GM12891 (cell line): Measurements from ENCODE around the gene ZIC2.

Source experiments
- POLR2A ChIP-seq: IDR thresholded peaks from 2 replicates; pipeline ENCODE4 v1.6.1; 2011; ENCODE audit warnings: low read depth, low read length, control low read depth
- POLR2AphosphoS5 ChIP-seq: IDR thresholded peaks from 2 replicates; pipeline ENCODE4 v1.6.1; 2011; ENCODE audit warnings: low read depth, low read length, control low read depth
- TAF1 ChIP-seq: IDR thresholded peaks from 2 replicates; pipeline ENCODE4 v1.6.1; 2011; ENCODE audit warnings: low read depth, low read length, control low read depth

DNA sequence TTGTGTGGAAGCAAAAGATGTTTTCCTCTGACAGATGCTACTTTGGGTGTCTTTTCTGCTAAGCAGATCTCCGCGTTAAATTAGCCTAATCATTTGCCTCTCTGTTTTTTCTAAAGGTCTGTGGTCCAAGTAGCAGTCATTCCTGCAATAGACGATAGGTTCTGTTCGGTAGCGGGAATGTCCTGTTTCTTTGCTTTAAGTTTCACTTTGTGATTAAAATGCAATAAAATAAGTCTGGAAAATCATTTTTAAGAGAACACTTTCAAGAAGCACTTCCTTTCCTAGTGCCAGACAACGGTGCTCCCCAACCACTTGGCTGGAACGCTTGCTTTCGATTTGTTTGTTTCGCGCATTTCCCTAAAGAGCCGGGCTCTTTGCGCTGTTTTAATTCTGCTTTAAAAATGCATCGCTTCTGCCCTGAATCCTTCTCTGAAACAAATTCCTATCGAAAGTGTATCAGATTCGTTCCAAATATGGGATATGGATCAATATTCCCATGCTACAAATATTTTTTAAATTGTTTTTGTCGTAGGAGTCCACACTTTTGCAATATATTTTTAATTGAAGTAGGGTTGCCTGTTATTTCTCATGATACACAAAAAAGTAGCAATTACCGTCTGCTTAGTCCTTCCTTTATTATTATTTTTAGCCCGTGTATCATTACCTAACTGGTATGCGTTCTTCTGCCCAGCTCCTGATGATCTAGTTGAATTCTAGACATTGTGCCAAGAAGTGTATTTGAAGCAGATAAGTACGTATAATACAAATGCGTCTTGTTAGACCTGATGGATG is 14.2 kb downstream of the ZIC2 start:
- no peak for TF ChIP-seq POLR2A
- no peak for TF ChIP-seq TAF1
- no peak for TF ChIP-seq POLR2AphosphoS5
